Liver (tissue), 9 donors: Measurements from ENCODE around the gene JAGN1. TPM values are rescaled to one million over a fixed set of nuclear protein-coding genes. Genes with fewer than 3 reads are reported as not detected.

Source experiments
- DNase-seq: peaks from one replicate; pipeline ENCODE4 v3.0.0-alpha.2; 2017; ENCODE audit warnings: low spot score
- H3K27ac ChIP-seq, 2 donors: one replicate each; pipeline ENCODE4 v1.7.0; 2013; ENCODE audit warnings: inconsistent platforms in 2 of 2, low read length in 2 of 2, control low read depth in 1 of 2, low read depth in 1 of 2, mild to moderate bottlenecking in 1 of 2
- H3K27me3 ChIP-seq, 4 donors: one replicate each; pipeline versions ENCODE4 v1.6.1 to v1.7.0; 2013; ENCODE audit warnings: low read length in 3 of 4, inconsistent platforms in 1 of 4, mild to moderate bottlenecking in 1 of 4, moderate library complexity in 1 of 4; ENCODE audit not compliant: control insufficient read depth in 4 of 4, insufficient read depth in 4 of 4
- H3K36me3 ChIP-seq, 4 donors: one replicate each; pipeline versions ENCODE4 v1.6.1 to v1.7.0; 2013; ENCODE audit warnings: low read length in 3 of 4, mild to moderate bottlenecking in 3 of 4, low read depth in 1 of 4, moderate library complexity in 1 of 4; ENCODE audit not compliant: control insufficient read depth in 4 of 4, insufficient read depth in 3 of 4
- H3K4me1 ChIP-seq, 4 donors: one replicate each; pipeline versions ENCODE4 v1.6.1 to v1.7.0; 2013; ENCODE audit warnings: low read length in 3 of 4, mild to moderate bottlenecking in 3 of 4, moderate library complexity in 1 of 4; ENCODE audit not compliant: control insufficient read depth in 4 of 4, insufficient read depth in 4 of 4
- H3K4me3 ChIP-seq, 3 donors: one replicate each; pipeline versions ENCODE4 v1.6.1 to v1.7.0; 2013; ENCODE audit warnings: low read length in 3 of 3, control low read depth in 1 of 3, low read depth in 1 of 3, mild to moderate bottlenecking in 1 of 3
- H3K9ac ChIP-seq, 2 donors: one replicate each; pipeline ENCODE4 v1.7.0; 2013; ENCODE audit warnings: low read length in 2 of 2, mild to moderate bottlenecking in 2 of 2, moderate library complexity in 2 of 2, control low read depth in 1 of 2, low read depth in 1 of 2
- H3K9me3 ChIP-seq, 4 donors: one replicate each; pipeline versions ENCODE4 v1.6.1 to v1.7.0; 2013; ENCODE audit warnings: low read length in 3 of 4; ENCODE audit not compliant: control insufficient read depth in 4 of 4
- ATF3 ChIP-seq: IDR thresholded peaks from 2 replicates; pipeline ENCODE4 v1.6.1; 2016; ENCODE audit warnings: antibody characterized with exemption
- EGR1 ChIP-seq, 2 donors: IDR thresholded peaks; 2 replicates each; pipeline ENCODE4 v1.6.1; 2016 to 2018; ENCODE audit warnings: antibody characterized with exemption in 2 of 2, low read depth in 2 of 2
- FOXA1 ChIP-seq: IDR thresholded peaks from 2 replicates; pipeline ENCODE4 v1.6.1; 2016; ENCODE audit warnings: antibody characterized with exemption
- FOXA2 ChIP-seq: IDR thresholded peaks from 2 replicates; pipeline ENCODE4 v1.6.1; 2016; ENCODE audit warnings: antibody characterized with exemption
- GABPA ChIP-seq, 2 donors: IDR thresholded peaks in 1 of 2; conservative IDR thresholded peaks in 1 of 2; 2 replicates each; pipeline ENCODE4 v1.6.1; 2016; ENCODE audit warnings: antibody characterized with exemption in 2 of 2, mild to moderate bottlenecking in 1 of 2, moderate library complexity in 1 of 2
- HNF4G ChIP-seq: IDR thresholded peaks from 2 replicates; pipeline ENCODE4 v1.6.1; 2016; ENCODE audit warnings: antibody characterized with exemption
- JUND ChIP-seq, 2 donors: IDR thresholded peaks; 2 replicates each; pipeline ENCODE4 v1.6.1; 2016; ENCODE audit warnings: antibody characterized with exemption in 2 of 2
- NR2F2 ChIP-seq: IDR thresholded peaks from 2 replicates; pipeline ENCODE4 v1.6.1; 2016; ENCODE audit warnings: antibody characterized with exemption
- RAD21 ChIP-seq, 2 donors: IDR thresholded peaks; 2 replicates each; pipeline ENCODE4 v1.6.1; 2016; ENCODE audit warnings: antibody characterized with exemption in 2 of 2, mild to moderate bottlenecking in 2 of 2
- REST ChIP-seq: IDR thresholded peaks from 2 replicates; pipeline ENCODE4 v1.6.1; 2016; ENCODE audit warnings: antibody characterized with exemption, mild to moderate bottlenecking
- RXRA ChIP-seq, 2 donors: IDR thresholded peaks; 2 replicates each; pipeline ENCODE4 v1.6.1; 2017 to 2018; ENCODE audit warnings: antibody characterized with exemption in 2 of 2, mild to moderate bottlenecking in 1 of 2
- SP1 ChIP-seq: IDR thresholded peaks from 2 replicates; pipeline ENCODE4 v1.6.1; 2018; ENCODE audit warnings: antibody characterized with exemption, mild to moderate bottlenecking
- TAF1 ChIP-seq: conservative IDR thresholded peaks from 2 replicates; pipeline ENCODE4 v1.6.1; 2016; ENCODE audit warnings: antibody characterized with exemption, mild to moderate bottlenecking
- YY1 ChIP-seq: IDR thresholded peaks from 2 replicates; pipeline ENCODE4 v1.6.1; 2016; ENCODE audit warnings: antibody characterized with exemption, mild to moderate bottlenecking
- WGBS: extraction: QIAGEN DNeasy Blood & Tissue Kit; methylation state at CpG from one replicate; pipeline ENCODE4 v1.1.7; 2013; 5-methylcytosine and 5-hydroxymethylcytosine counted together
- polyA plus RNA-seq, 2 donors: library from polyadenylated mRNA; stranded (reverse) in 1 of 2; unstranded in 1 of 2; fragments of 200-250 nt in 1 of 2; fragments of >200 nt in 1 of 2; fragmentation: Nextera tagmentation in 1 of 2; extraction: Ambion mirVana in 1 of 2; gene quantifications; one replicate each; pipeline versions ENCODE4 v1.2.1 to v1.2.3, GENCODE V29; 2013 to 2015
- total RNA-seq, 2 donors: library from RNA; depleted of rRNA; stranded (reverse); fragments of >200 nt; gene quantifications; one replicate each; pipeline ENCODE4 v1.2.3, GENCODE V29; 2014
- TF ChIP-seq, protein P1 (sequence below): IDR thresholded peaks from 2 replicates; pipeline ENCODE4 v1.6.1; 2016; ENCODE audit warnings: antibody characterized with exemption
- donor health status: healthy.
- donor health status: healthy.
- donor health status: healthy.
- donor health status: healthy.
- donor health status: healthy.

The JAGN1 gene
- total and polyA plus RNA-seq, 4 donors = 18.0 to 46.8 (median 30.6) TPM

DNA sequence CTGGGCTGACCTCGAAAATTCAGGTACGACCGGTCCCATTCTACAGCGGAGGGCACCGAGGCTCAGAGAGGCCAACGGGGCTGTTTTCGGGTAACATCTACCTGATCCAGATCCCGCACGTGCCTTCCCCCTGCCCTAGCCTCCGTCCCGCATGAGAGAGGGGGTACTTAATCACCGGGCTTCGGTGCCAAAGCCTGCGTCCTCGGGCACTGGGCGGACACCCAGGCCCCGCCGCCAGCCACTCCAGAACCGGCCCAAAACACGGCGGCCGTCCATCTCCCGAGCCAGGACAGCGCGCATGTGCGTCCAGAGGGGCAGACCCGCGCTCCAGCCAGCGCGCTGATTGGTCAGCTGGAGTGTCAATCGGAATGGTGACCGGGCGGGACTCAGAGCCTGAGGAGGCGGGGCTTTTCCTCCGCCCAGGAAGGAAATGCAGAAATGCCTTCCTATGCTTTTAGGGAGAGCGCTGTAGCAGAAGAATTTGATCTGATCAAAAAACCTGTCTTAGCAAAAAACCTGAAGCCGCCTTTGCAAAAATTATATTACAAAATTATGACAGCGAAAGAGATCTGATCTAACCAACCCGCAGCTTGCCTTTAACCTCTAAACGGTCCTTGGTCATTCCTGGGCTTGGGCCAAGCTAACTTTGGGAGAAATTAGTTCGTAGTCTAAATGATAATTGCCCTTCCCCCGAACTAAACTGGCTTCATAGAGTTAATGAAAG, 46.5 kb upstream of the JAGN1 start, which contains the start of gene RPUSD3:
Gene RPUSD3, minus strand, starts transcription at position 294 of the 724 bp plus-strand sequence. Its CDS starts 18 bp downstream, at position 276.
- Histone ChIP-seq H3K27me3 (no peaks in the 10 kb centered on the region), H3K36me3 (peaks cover 2 to 16% (median 13%) of the 10 kb centered on the region in 4 donors), H3K4me3 (peak within 1 kb of the TSS; percentile 67 to 90 (median 80)), H3K9me3 (no peaks in the 10 kb centered on the region), H3K4me1 (peaks cover 2 to 14% (median 10%) of the 10 kb centered on the region in 4 donors), H3K27ac (peak within 1 kb of the TSS; percentile 63 to 80), H3K9ac (peak within 1 kb of the TSS; percentile 60 to 86)
- DNase-seq = peak; percentile 100
- TF ChIP-seq FOXA1 (no peak), YY1 (peak; percentile 81), RXRA (IDR thresholded peaks at IDR 0.05) (no peak), JUND (IDR thresholded peaks at IDR 0.05) (no peak), SP1 (peak; percentile 88), FOXA2 (no peak), TAF1 (peak; percentile 55), REST (peak; percentile 60), ATF3 (no peak), HNF4G (no peak), NR2F2 (no peak), EGR1 (IDR thresholded peaks at IDR 0.05; ENCODE audit: low read depth in 2 of 2) (no peak), RAD21 (IDR thresholded peaks at IDR 0.05) (peak; percentile 33 to 38), GABPA (IDR thresholded peaks at IDR 0.05 in 1 of 2, conservative IDR thresholded peaks at IDR 0.05 in 1 of 2) (peak in 1 of 2 donors; percentile 78)
- TF ChIP-seq, protein P1, sequence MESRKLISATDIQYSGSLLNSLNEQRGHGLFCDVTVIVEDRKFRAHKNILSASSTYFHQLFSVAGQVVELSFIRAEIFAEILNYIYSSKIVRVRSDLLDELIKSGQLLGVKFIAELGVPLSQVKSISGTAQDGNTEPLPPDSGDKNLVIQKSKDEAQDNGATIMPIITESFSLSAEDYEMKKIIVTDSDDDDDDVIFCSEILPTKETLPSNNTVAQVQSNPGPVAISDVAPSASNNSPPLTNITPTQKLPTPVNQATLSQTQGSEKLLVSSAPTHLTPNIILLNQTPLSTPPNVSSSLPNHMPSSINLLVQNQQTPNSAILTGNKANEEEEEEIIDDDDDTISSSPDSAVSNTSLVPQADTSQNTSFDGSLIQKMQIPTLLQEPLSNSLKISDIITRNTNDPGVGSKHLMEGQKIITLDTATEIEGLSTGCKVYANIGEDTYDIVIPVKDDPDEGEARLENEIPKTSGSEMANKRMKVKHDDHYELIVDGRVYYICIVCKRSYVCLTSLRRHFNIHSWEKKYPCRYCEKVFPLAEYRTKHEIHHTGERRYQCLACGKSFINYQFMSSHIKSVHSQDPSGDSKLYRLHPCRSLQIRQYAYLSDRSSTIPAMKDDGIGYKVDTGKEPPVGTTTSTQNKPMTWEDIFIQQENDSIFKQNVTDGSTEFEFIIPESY = no peak
- under 1% methylated on average over 42 of the region's 42 CpGs for WGBS

GRCh38 chr3:9846231-9846630, 44.2 kb upstream of the JAGN1 start:
- Histone ChIP-seq H3K36me3 (peaks cover under 1 to 6% (median 3%) of the 10 kb centered on the region in 4 donors), H3K4me3 (no peak overlapping the region), H3K4me1 (peaks cover 2 to 25% (median 18%) of the 10 kb centered on the region in 4 donors), H3K9me3 (no peaks in the 10 kb centered on the region), H3K27me3 (no peaks in the 10 kb centered on the region), H3K9ac (no peak overlapping the region), H3K27ac (no peak overlapping the region)
- no peak for DNase-seq
- 81% methylated on average over 6 of the region's 6 CpGs for WGBS
- TF ChIP-seq JUND (IDR thresholded peaks at IDR 0.05) = no peak
- TF ChIP-seq YY1 = no peak
- TF ChIP-seq NR2F2 = peak; percentile 36
